Measurements from ENCODE around the gene NPPA.
"Not testable (repeated sequence)": the region's sequence is repeated elsewhere in the genome, so short reads cannot be mapped to it uniquely, and the experiment has no call there.

Gene NPPA

GRCh38 chr1:11805422-11806306 lies 41.9 kb downstream of the NPPA start, which contains the start of the genes CLCN6 and MTHFR:
CLCN6 (plus strand) TSS chr1:11806191; CDS start chr1:11806263, 72 bp downstream.
MTHFR (minus strand) TSS chr1:11805964; CDS start chr1:11803116, 2,848 bp downstream.
- DNase-seq = peak; percentile 100

- DNase-seq = no peak
Observed at GRCh38 chr1:11804666-11805421, 42.7 kb downstream of the NPPA start.

GRCh38 chr1:11803924-11804665 lies 43.5 kb downstream of the NPPA start:
- not testable (repeated sequence) for DNase-seq

- DNase-seq = peak; percentile 94
Observed at GRCh38 chr1:11802973-11803885, 44.4 kb downstream of the NPPA start.

GRCh38 chr1:11802616-11802972 lies 45.0 kb downstream of the NPPA start:
- DNase-seq = no peak

- no peak for DNase-seq
Observed at GRCh38 chr1:11800756-11801433, 46.7 kb downstream of the NPPA start.

- no peak for DNase-seq
Observed at GRCh38 chr1:11800391-11800755, 47.2 kb downstream of the NPPA start.

- DNase-seq = no peak
Observed at GRCh38 chr1:11799896-11800295, 47.7 kb downstream of the NPPA start.

GRCh38 chr1:11799099-11799498 lies 48.5 kb downstream of the NPPA start:
- no peak for DNase-seq

GRCh38 chr1:11797525-11798216 lies 49.9 kb downstream of the NPPA start:
- no peak for DNase-seq

GRCh38 chr1:11796036-11796828 lies 51.4 kb downstream of the NPPA start:
- DNase-seq = no peak
